NCI-H1694 (cell line): ENCODE results near the gene SAP130.

ENCODE experiments used
- DNase-seq: peaks from one replicate; lab custom pipeline; 2025; lab: John Stamatoyannopoulos, UW

Gene SAP130

GRCh38 chr2:128026448-128027277, 1.2 kb downstream of the SAP130 start:
- DNase-seq = no peak

GRCh38 chr2:128024816-128025215, 3.0 kb downstream of the SAP130 start:
- no peak for DNase-seq

GRCh38 chr2:128017561-128017960, 10.3 kb downstream of the SAP130 start:
- DNase-seq = no peak

GRCh38 chr2:128016620-128017019, 11.2 kb downstream of the SAP130 start:
- DNase-seq = no peak

- no peak for DNase-seq
These were observed 15.2 kb downstream of the SAP130 start for GRCh38 chr2:128012698-128013097.

GRCh38 chr2:128008074-128008672, 19.7 kb downstream of the SAP130 start:
- DNase-seq = no peak

GRCh38 chr2:128004509-128004908, 23.4 kb downstream of the SAP130 start:
- no peak for DNase-seq

GRCh38 chr2:128003463-128003862, 24.4 kb downstream of the SAP130 start:
- DNase-seq = no peak

GRCh38 chr2:127996160-127996559, 31.7 kb downstream of the SAP130 start:
- no peak for DNase-seq

- no peak for DNase-seq
These were observed 32.1 kb downstream of the SAP130 start for GRCh38 chr2:127995725-127996124.

GRCh38 chr2:127993659-127994058, 34.2 kb downstream of the SAP130 start:
- DNase-seq = no peak

- no peak for DNase-seq
These were observed 36.1 kb downstream of the SAP130 start for GRCh38 chr2:127991742-127992141.

- no peak for DNase-seq
These were observed 41.2 kb downstream of the SAP130 start for GRCh38 chr2:127986548-127987079.

- DNase-seq = no peak
These were observed 42.1 kb downstream of the SAP130 start for GRCh38 chr2:127985735-127986134.

- no peak for DNase-seq
These were observed 42.7 kb downstream of the SAP130 start for GRCh38 chr2:127985026-127985734.

- no peak for DNase-seq
These were observed 43.3 kb downstream of the SAP130 start for GRCh38 chr2:127984551-127984950.

GRCh38 chr2:127969446-127969845, 58.4 kb downstream of the SAP130 start:
- DNase-seq = no peak

- no peak for DNase-seq
These were observed 59.1 kb downstream of the SAP130 start for GRCh38 chr2:127968610-127969339.

GRCh38 chr2:127961729-127962128, 66.1 kb downstream of the SAP130 start:
- DNase-seq = no peak

- DNase-seq = no peak
These were observed 70.6 kb downstream of the SAP130 start for GRCh38 chr2:127957240-127957639.

- no peak for DNase-seq
These were observed 73.0 kb downstream of the SAP130 start for GRCh38 chr2:127954857-127955256.

GRCh38 chr2:127953849-127954248, 74.0 kb downstream of the SAP130 start:
- DNase-seq = no peak
